ENCODE measurements around the gene RCL1. TPM values are rescaled to one million over a fixed set of nuclear protein-coding genes. Genes with fewer than 3 reads are reported as not detected.

Gene RCL1
- polyA plus RNA-seq, 3 donors: 18.2 to 18.7 (median 18.3) TPM

DNA sequence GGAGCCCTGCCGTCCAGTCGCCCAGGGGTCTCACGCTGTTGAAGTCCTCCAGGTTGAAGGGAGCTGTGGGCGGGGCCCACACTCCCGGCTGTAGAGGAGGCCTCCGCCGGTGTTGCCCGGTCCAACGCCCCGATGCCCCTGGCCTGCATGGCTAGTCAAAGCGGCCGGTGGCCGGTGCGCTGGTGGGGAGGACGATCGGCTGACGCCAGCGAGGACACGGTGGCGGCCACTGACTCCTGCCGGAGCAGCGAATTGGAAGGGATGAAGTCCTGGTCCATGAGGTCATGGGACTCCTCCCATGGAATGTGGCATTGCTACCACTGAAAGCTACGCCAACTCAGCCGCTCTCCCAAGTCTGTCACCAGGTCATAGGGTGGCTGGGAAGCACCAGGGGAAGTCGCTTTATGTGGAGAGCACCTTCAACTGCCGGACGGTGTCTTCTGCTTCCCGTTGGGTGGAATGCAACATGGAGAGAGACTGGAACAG, 11.8 kb downstream of the RCL1 start:
- no peak for DNase-seq

DNA sequence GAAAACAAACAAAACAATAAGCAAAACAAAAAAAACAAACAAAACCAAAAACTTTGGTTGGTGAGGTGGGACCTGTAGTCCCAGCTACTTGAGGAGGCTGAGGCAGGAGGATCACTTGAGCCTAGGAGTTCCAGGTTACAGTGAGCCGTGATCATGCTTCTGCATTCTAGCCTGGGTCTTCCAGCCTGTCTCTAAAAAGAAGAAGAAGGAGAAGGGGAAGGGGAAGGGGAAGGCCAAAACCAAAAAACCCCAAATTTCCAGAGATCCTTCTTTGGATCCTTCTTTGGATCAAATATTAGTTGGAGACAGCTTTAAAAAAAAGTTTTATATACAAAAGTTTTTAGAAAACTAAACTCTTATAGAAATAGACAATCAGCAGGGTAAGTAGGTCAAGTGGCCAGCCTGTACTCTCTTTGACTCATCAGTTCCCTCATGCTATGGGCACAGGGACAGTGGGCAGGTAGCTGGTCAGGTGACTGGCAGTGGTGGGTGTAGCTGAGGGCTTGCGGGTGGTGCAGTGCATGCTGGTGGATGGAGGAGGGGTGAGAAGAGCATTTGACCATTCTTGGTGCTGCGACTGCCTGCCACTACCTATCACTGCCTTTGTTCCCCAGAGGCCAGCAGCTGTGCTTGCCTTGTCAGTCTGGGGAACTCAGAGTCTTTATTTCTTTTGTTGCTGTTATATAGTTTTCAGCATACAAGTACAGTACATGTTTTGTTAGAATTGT, 12.6 kb downstream of the RCL1 start:
- DNase-seq: no peak

GRCh38 chr9:4810565-4810964, 17.8 kb downstream of the RCL1 start:
- no peak for DNase-seq

- no peak for DNase-seq
Measured at GRCh38 chr9:4811824-4812223, 19.1 kb downstream of the RCL1 start.

DNA sequence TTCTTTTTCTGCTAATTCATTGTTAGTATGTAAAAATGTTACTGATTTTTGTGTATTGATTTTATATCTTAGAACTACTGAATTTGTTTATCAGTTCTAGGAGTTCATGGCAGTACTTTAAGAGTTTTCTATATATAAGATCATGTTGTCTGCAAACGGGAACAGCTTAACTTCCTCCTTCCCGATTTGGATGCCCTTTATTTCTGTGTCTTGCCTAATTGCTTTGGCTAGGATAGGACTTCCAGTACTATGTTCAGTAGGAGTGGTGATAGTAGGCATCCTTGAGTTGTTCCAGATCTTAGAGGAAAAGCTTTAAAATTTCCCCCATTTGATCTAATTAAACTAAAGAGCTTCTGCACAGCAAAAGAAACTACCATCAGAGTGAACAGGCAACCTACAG, 20.1 kb downstream of the RCL1 start:
- no peak for DNase-seq

DNA sequence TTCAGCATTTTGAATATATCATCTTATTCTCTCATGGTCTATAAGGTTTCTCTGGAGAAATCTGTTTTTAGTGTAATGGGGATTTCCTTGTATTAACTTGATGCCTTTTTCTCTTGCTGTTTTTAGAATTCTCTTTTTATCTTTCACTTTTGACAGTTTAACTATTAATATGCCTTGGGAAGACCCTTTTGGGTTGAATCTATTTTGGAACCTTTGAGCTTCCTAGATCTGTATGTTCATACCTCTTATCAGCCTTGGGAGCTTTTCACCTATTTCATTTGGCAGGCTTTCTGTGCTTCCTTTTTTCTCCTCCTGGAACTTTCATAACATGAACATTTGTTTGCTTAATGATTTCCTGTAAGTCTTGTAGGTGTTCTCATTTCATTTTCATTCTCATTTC, 22.2 kb downstream of the RCL1 start:
- DNase-seq: no peak

DNA sequence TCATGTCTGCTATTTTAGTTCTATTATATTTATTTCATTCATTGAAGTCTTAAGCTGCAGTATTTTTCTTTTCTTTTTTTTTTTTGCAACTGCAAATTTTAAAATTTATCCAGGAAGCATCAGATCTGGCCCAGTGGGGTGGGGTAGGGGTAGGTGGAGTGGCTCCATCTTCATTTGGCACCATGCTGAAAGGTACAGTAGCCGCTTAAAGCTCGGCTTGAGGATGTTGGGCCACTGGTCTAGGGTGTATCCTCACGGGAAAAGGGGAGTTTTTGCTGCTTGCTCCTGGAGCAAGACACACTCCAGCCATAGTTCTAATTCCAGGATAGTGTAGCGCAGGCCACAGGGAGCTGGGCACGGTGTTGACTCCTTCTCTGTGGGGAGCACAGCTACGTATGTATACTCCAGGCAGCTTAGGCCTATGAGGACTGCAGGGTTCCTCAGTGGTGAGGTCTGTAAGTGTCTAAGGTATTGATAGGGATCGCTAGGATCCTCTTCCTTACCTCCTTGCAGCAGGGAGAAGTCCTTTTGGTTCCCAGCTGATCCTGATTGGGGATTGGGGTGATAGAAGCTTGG, 22.7 kb downstream of the RCL1 start:
- no peak for DNase-seq

GRCh38 chr9:4820168-4820567, 27.4 kb downstream of the RCL1 start:
- no peak for DNase-seq

- DNase-seq: no peak
Measured at GRCh38 chr9:4821133-4821532, 28.4 kb downstream of the RCL1 start.

GRCh38 chr9:4822057-4822456, 29.3 kb downstream of the RCL1 start:
- no peak for DNase-seq

DNA sequence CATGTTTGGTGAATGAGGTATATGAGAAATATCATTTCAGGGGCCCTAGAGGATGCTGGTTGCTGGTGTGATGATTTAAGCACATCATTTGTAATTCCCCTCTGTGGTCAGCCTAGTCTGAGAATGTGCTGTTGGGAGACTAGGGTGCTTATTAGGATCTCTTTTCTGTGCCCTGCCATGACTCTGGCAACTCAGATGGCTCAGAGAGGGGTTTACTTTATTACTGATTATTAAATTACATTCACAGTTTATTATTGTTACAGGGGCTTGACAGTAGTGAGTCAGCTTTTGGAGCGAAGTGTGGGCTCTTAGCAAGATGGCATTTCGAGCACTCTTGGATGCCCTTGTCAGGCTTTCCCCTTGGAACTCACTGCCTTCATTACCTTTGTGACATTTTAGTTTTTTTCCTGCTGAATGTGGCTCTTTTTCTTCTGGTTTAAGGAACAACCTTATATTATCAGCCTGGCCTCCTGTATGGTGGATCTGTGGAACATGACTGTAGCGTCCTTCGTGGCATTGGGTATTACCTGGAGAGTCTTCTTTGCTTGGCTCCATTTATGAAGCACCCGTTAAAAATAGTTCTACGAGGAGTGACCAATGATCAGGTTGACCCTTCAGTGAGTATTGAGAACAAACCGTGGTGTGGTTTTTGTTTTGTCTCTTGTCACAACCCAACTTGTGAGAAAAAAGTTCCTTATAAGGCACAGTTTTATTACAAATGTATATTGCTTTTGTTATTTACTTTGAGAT, 33.8 kb downstream of the RCL1 start:
- DNase-seq: no peak

DNA sequence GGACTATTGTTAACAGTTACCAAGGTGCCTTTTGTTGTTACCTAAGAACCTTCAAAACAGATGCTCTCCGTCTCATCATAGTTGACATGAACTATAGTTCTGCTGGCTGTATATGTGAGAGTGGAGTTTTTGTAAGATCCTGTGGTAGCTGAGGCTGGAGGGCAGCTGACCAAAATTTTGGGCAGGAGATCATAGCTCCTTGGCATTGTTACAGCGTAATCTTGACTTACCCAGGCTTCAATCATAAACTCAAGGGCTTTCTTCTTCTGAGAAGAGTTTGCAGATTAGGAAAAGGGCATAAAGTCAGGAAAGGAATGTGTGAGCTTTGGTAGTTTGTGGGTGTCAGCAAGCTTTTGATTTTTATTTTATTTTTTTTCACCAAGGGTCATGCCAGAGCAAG, 34.5 kb downstream of the RCL1 start:
- DNase-seq: no peak

DNA sequence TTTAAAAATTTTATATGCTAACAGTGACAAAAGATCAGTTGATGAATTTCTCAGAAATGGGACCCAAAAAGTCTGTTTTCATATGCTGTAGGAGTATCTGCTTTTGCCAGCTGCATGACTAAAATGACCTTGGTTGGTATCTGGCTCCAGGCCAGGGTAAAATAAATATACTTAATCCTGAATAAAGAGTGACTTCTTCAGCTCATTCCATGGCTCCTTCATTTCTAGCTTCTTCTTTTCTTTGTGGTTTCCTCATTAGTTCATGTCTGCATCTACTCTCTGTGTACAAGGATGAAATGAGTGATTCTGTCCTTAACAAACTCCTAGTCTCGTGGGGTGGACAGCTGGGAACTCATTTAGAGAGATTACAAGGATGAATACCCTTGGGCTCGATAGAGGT, 36.0 kb downstream of the RCL1 start:
- no peak for DNase-seq

DNA sequence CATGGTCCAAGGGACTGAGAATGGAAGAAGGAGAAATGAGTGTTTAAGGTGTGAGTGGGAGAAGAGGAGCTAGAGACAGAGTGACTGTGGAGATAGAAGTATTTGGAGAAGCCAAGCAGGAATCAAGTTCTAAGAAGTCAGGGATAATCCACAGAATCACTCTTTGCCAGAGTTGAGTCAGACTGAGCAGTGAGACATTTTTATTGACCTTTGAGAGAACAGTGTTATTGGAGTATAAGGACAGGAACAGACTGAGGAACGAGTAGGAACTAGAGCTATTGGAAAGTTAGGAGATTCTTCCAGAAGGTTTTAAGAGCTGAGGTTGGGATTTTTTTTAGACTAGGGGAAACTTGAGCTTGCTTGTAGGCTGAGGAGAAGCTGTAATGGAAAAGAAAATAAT, 37.2 kb downstream of the RCL1 start:
- DNase-seq: no peak

GRCh38 chr9:4830699-4831098, 38.0 kb downstream of the RCL1 start:
- no peak for DNase-seq

GRCh38 chr9:4831119-4831518, 38.4 kb downstream of the RCL1 start:
- DNase-seq: no peak

GRCh38 chr9:4831944-4832343, 39.2 kb downstream of the RCL1 start:
- DNase-seq: no peak

GRCh38 chr9:4832786-4833579, 40.2 kb downstream of the RCL1 start:
- no peak for DNase-seq

DNA sequence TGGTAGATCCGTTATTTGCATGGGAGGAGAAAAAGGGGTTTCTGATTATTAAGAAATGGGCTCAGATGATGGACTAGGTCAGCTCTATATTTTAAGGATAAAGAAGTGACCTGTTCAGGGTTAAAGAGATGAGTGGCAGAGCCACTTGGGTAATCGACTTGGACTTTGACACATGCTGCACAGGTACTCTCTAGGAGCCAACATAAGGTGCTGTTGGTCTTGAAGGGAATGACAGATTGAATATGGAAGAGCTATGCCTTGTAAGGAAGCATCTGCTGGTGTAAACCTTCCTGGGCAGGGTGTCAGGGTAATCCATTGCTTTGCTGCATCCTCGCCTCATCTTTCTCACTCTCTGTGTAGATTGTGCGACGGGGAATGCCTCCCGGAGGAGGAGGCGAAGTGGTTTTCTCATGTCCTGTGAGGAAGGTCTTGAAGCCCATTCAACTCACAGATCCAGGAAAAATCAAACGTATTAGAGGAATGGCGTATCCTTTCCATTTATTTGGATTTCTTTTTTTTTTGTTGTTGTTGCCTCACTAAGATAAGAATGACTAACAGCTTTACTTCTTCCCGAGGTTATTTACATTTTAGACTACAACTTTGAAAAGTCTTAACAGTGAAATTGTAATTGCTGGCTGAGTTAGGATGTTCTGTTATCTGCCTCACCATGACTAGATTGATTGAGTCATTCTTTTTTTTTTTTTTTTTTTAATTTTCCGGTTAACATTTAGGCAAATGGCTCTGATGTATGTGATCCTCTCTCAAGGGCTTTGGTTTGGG, 41.2 kb downstream of the RCL1 start:
- DNase-seq: no peak

GRCh38 chr9:4836676-4837075, 43.9 kb downstream of the RCL1 start:
- no peak for DNase-seq

Data from renal pelvis (tissue), 4 donors.